T-helper 1 cell treated with Interleukin-12 subunit alpha and Interleukin-12 subunit beta and Interleukin-4 antibody, amounts not matched to agents 30 ng/mL and 1 ng/mL, for 36 hours (primary cell): ENCODE results near the gene GSX2. TPM values are rescaled to one million over a fixed set of nuclear protein-coding genes. Genes with fewer than 3 reads are reported as not detected.

Experiments used
- total RNA-seq: library from RNA; stranded (reverse); gene quantifications from 2 replicates; pipeline ENCODE4 v1.2.3, GENCODE V29; 2022

GSX2 gene
- total RNA-seq, 1 donor from 2014 or later = not detected

Other genes starting within 250 kb of the GSX2 start
- gene CHIC2, start 35.6 kb upstream of the GSX2 start, total RNA-seq = 15.2 and 18.1 TPM in 2 replicates
- 1.8 and 2.0 TPM in 2 replicates for gene PDGFRA, start 129.1 kb downstream of the GSX2 start, total RNA-seq